Measurements from ENCODE around the gene KSR1.
A peak's percentile ranks its signal among the peaks of the same experiment; 100 is the strongest.

KSR1 gene

DNA sequence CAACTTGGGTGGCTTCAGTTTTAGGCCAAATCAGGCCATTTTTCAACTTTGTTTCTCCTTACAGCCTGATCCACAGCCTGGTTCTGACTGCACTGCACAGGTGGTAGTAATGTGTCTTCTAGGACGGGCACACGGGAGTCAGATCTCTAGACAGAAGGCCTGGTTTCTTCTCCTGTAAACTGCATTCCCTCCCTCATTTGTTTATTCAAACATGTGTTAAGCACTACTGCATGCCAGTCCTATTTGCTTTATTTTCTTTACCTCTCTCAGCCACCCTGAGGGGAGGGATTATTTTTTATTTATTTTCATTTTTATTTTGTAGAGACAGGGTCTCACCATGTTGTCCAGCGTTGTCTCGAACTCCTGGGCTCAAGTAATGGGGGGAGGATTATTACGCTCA, 6.3 kb upstream of the KSR1 start:
- no peak for DNase-seq (ENCODE audit: low read depth)
- no peak overlapping the region for H3K4me3 ChIP-seq (ENCODE audit: low read length)
- TF ChIP-seq, protein P1, sequence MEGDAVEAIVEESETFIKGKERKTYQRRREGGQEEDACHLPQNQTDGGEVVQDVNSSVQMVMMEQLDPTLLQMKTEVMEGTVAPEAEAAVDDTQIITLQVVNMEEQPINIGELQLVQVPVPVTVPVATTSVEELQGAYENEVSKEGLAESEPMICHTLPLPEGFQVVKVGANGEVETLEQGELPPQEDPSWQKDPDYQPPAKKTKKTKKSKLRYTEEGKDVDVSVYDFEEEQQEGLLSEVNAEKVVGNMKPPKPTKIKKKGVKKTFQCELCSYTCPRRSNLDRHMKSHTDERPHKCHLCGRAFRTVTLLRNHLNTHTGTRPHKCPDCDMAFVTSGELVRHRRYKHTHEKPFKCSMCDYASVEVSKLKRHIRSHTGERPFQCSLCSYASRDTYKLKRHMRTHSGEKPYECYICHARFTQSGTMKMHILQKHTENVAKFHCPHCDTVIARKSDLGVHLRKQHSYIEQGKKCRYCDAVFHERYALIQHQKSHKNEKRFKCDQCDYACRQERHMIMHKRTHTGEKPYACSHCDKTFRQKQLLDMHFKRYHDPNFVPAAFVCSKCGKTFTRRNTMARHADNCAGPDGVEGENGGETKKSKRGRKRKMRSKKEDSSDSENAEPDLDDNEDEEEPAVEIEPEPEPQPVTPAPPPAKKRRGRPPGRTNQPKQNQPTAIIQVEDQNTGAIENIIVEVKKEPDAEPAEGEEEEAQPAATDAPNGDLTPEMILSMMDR (conservative IDR thresholded peaks at IDR 0.05; ENCODE audit: low read depth, low read length): no peak

DNA sequence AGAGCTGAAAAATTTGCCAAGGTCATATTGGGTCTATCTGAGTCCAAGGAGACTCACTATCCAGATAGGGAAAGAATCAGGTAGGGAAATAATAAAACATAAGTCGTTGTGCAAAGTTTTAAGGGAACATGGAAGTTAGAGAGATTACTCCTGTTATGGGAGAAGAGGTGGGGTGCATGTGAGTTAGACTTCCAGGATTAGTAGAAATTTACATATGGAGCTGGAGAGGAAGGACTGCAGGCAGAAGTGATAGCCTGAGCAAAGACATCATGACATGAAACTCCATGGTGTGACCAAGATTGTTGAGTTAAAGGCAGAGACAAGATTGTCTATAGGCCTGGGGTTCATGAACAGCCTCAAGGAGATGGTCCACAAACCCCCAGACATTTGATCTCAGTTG, 5.8 kb upstream of the KSR1 start:
- no peak overlapping the region for H3K4me3 ChIP-seq (ENCODE audit: low read length)
- TF ChIP-seq, protein P1 (conservative IDR thresholded peaks at IDR 0.05; ENCODE audit: low read depth, low read length): no peak
- DNase-seq (ENCODE audit: low read depth): no peak

DNA sequence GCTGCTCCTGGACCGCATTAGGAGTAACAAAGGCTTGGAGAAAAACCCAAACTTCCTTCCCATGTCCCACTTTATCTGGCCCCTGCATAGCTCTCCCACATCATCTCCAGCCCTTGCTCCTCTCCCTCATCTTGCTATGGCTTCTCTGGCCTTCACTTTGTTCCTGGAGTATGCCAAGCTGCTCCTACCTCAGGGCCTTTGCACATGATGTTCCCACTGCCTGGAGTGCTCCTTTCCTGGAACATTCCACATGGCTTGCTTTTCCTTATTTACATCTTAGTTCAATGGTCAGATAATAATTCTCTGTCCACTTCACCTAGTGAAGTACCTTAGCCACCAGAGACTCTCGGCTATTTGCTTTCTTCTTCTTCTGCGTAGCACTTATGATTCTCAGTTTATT, 4.3 kb upstream of the KSR1 start:
- no peak overlapping the region for H3K4me3 ChIP-seq (ENCODE audit: low read length)
- DNase-seq (ENCODE audit: low read depth): no peak
- TF ChIP-seq, protein P1 (conservative IDR thresholded peaks at IDR 0.05; ENCODE audit: low read depth, low read length): no peak

DNA sequence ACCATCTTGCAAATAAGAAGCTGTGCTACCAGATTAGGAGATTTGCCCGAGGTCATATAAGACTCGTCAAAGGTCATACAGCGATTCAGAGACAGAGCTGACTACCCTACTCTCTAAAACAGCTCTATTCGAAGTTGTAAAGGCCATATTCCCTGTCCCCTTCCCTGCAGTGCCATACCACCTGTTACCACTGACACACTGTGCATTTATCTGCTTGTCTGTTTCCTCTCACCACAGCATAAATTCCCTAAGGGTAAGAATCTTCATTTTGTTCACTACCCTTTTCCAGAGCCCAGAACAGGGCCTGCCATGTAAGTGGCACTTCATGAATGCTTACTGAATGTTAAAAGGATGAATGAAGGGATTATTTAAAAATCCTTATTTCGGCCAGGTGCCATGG, 3.4 kb upstream of the KSR1 start:
- no peak for DNase-seq (ENCODE audit: low read depth)
- TF ChIP-seq, protein P1 (conservative IDR thresholded peaks at IDR 0.05; ENCODE audit: low read depth, low read length): no peak
- no peak overlapping the region for H3K4me3 ChIP-seq (ENCODE audit: low read length)

DNA sequence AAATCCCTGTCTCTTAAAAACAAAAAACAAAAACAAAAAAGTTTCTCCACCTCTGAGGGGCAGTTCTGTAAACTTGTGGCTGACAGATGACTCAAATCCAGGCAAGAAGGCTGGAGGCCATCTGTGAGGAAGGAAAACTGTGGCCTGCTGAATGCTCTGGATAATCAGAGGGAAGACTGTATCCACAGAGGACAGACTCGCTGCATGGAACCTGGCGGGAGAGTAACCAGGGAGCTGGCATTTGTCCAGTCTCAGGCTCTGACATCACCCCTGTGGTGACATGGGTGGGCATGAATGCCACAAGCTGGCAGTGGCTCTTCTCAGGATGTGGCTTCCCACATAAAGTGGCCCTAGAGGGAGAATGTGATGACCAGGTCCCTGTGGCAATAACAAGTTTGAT, 2.8 kb upstream of the KSR1 start:
- no peak overlapping the region for H3K4me3 ChIP-seq (ENCODE audit: low read length)
- TF ChIP-seq, protein P1 (conservative IDR thresholded peaks at IDR 0.05; ENCODE audit: low read depth, low read length): no peak
- DNase-seq (ENCODE audit: low read depth): no peak

DNA sequence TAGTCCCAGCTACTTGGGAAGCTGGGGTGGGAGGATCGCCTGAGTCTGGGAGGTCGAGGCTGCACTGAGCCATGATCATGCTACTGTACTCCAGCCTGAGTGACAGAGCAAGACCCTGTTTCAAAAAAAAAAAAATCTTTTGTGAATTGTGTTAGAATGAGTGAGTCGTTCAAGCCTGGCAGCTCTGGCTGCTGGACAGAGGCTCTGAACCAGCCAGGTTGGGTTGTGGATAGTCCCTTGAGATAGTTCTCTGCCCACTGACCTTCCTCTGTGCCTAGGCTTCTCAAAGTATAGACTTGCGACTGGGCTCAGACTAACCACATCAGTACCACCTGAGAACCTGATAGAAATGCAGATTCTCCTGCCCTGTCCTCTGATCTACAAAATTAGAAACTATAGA, 2.2 kb upstream of the KSR1 start:
- TF ChIP-seq, protein P1 (conservative IDR thresholded peaks at IDR 0.05; ENCODE audit: low read depth, low read length): no peak
- no peak overlapping the region for H3K4me3 ChIP-seq (ENCODE audit: low read length)
- DNase-seq (ENCODE audit: low read depth): no peak

DNA sequence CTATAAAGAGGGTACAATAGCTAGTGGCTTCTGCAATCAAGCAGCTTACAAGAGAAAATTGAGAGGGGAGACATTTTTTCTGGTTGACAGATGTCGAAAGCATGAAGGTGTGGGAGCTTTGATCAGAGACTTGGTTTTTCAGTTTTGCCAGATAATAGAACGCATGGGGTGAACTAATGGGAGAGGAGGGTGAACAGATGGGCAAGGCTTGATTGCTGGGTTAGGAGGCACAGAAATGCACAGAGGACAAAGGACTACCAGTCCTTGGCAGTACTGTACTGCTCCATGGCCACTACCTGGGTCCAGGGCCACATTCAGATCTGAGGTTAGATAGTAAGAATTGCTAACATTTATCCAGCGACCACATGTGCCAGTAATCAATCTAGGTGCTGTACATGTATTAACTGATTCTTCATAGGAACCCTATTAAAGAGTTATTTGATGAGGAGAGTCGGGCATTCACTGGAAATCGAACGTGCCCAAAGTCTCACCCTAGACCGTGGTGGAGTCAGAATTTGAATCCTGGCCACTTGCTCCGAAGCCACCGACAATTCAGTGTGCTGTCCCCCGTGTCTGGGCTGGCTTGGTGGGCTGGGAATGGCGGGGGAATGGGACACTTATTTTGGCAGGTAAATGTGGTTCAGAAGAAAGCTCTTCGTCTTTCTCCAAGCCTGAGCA, 873 bp upstream of the KSR1 start:
- TF ChIP-seq, protein P1 (conservative IDR thresholded peaks at IDR 0.05; ENCODE audit: low read depth, low read length): no peak
- DNase-seq (ENCODE audit: low read depth): no peak
- peak overlapping the region; percentile 54 for H3K4me3 ChIP-seq (ENCODE audit: low read length)

Data from retinal pigment epithelial cell (primary cell).